HG02642 (cell line): ENCODE results near the gene PGF.

Experiments used
- ATAC-seq: cut with Tn5 transposase; IDR thresholded peaks from one replicate; pipeline ENCODE4 v1.9.1; 2021; ENCODE audit warnings: mild to moderate bottlenecking; ENCODE audit not compliant: unreplicated experiment, poor library complexity

PGF gene

GRCh38 chr14:74979029-74979428 is 23.6 kb upstream of the PGF start:
- no peak for ATAC-seq

GRCh38 chr14:74978416-74978947 is 23.1 kb upstream of the PGF start:
- ATAC-seq, result no peak

GRCh38 chr14:74977901-74978385 is 22.5 kb upstream of the PGF start:
- no peak for ATAC-seq

- no peak for ATAC-seq
Measured at GRCh38 chr14:74977164-74977900, 21.9 kb upstream of the PGF start.

GRCh38 chr14:74976264-74977113 is 21.1 kb upstream of the PGF start:
- ATAC-seq, result no peak

- ATAC-seq, result no peak
Measured at GRCh38 chr14:74975059-74975810, 19.8 kb upstream of the PGF start.

- ATAC-seq, result no peak
Measured at GRCh38 chr14:74974364-74975058, 19.1 kb upstream of the PGF start.

GRCh38 chr14:74973905-74974363 is 18.5 kb upstream of the PGF start:
- no peak for ATAC-seq

- no peak for ATAC-seq
Measured at GRCh38 chr14:74973003-74973653, 17.7 kb upstream of the PGF start.

- ATAC-seq, result no peak
Measured at GRCh38 chr14:74968811-74969210, 13.4 kb upstream of the PGF start.

GRCh38 chr14:74965486-74966153 is 10.2 kb upstream of the PGF start:
- ATAC-seq, result no peak

- ATAC-seq, result no peak
Measured at GRCh38 chr14:74964787-74965485, 9.5 kb upstream of the PGF start.

- no peak for ATAC-seq
Measured at GRCh38 chr14:74963705-74964271, 8.4 kb upstream of the PGF start.

GRCh38 chr14:74963178-74963704 is 7.8 kb upstream of the PGF start:
- no peak for ATAC-seq

GRCh38 chr14:74962493-74962892 is 7.1 kb upstream of the PGF start:
- ATAC-seq, result no peak

GRCh38 chr14:74962046-74962445 is 6.6 kb upstream of the PGF start:
- ATAC-seq, result no peak

GRCh38 chr14:74961238-74961911 is 6.0 kb upstream of the PGF start:
- no peak for ATAC-seq
